Type B pancreatic cell (in vitro differentiated cells): ENCODE measurements around the gene ZCCHC18. TPM values are rescaled to one million over a fixed set of nuclear protein-coding genes. Genes with fewer than 3 reads are reported as not detected.

Source experiments
- DNase-seq: peaks from one replicate; pipeline ENCODE4 v3.0.0; 2021; ENCODE audit warnings: mixed read lengths; ENCODE audit not compliant: unreplicated experiment; ENCODE audit errors: extremely low spot score
- H3K27ac Mint-ChIP-seq: 2 replicates; pipeline ENCODE4 v1.8.0; 2021; ENCODE audit warnings: mild to moderate bottlenecking, mixed read lengths
- H3K27me3 Mint-ChIP-seq: 2 replicates; pipeline ENCODE4 v1.8.0; 2021; ENCODE audit warnings: mixed read lengths
- H3K36me3 Mint-ChIP-seq: 2 replicates; pipeline ENCODE4 v1.8.0; 2021; ENCODE audit warnings: mixed read lengths
- H3K4me1 Mint-ChIP-seq: one replicate; pipeline ENCODE4 v1.8.0; 2021; ENCODE audit warnings: mixed read lengths; ENCODE audit not compliant: unreplicated experiment
- H3K4me3 Mint-ChIP-seq: 2 replicates; pipeline ENCODE4 v1.8.0; 2021; ENCODE audit warnings: mild to moderate bottlenecking, mixed read lengths
- H3K9me3 Mint-ChIP-seq: 2 replicates; pipeline ENCODE4 v1.8.0; 2021; ENCODE audit warnings: mixed read lengths
- CTCF ChIP-seq: fragments of 200-600 bp; sonication (generic); conservative IDR thresholded peaks from 2 replicates; pipeline ENCODE4 v1.5.0; 2021; ENCODE audit warnings: antibody characterized with exemption, mild to moderate bottlenecking
- total RNA-seq: library from RNA; stranded (reverse); gene quantifications from 2 replicates; pipeline ENCODE4 v1.2.1, GENCODE V29; 2021; ENCODE audit warnings: low replicate concordance

Gene ZCCHC18
- total RNA-seq, 1 donor from 2014 or later = 9.0 TPM

DNA sequence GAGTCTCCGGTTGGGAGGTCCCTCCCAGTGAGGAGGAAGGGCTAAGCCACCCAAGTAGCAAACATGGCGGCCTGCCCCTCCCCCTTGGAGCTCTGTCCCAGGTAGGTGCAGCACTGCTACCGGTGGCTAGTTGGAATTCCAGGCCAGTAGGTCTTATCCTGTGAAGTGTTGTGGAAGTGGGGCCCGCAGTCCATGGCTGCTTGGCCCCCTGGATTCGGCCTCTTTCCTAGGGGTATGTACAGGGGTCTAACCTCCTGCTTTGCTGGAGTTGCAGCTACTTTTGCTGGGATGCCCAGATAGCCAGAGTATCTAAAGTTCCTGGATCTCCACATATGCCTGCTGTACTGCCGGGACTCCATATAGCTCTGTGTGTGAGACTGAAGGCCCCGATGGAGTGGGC lies 26.4 kb upstream of the ZCCHC18 start:
- Mint-ChIP-seq H3K27ac (no peak overlapping the region), H3K9me3 (no peaks in the 10 kb centered on the region), H3K4me3 (no peak overlapping the region), H3K4me1 (no peaks in the 10 kb centered on the region), H3K27me3 (no peaks in the 10 kb centered on the region), H3K36me3 (no peaks in the 10 kb centered on the region)
- no peak for DNase-seq
- no peak for TF ChIP-seq CTCF

GRCh38 chrX:104098151-104098808 lies 14.0 kb upstream of the ZCCHC18 start:
- Mint-ChIP-seq H3K9me3 (no peaks in the 10 kb centered on the region), H3K27ac (no peak overlapping the region), H3K4me1 (no peaks in the 10 kb centered on the region), H3K36me3 (no peaks in the 10 kb centered on the region), H3K4me3 (no peak overlapping the region), H3K27me3 (no peaks in the 10 kb centered on the region)
- TF ChIP-seq CTCF = peak; percentile 79
- DNase-seq = no peak

DNA sequence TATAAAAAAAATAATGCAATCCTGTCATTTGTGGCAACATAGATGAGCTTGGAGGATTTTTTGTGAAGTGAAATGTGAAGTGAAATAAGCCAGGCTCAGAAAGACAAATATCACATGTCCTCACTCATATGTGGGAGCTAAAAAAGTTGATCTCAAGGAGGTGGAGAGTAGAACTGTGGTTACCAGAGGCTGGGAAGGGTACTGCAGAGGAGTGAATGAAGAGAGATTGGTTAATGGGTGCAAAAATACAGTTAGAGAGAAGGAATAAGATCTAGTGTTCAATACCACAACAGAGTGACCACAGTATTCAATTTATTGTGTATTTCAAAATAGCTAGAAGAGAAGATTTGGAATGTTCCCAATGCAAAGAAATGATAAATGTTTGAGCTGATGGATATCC lies 13.4 kb upstream of the ZCCHC18 start:
- DNase-seq = no peak
- TF ChIP-seq CTCF = no peak

GRCh38 chrX:104104676-104105075 lies 7.6 kb upstream of the ZCCHC18 start:
- H3K4me3 Mint-ChIP-seq = no peak overlapping the region
- H3K9me3 Mint-ChIP-seq = no peaks in the 10 kb centered on the region
- H3K27me3 Mint-ChIP-seq = no peaks in the 10 kb centered on the region
- TF ChIP-seq CTCF = no peak
- no peaks in the 10 kb centered on the region for H3K4me1 Mint-ChIP-seq
- H3K27ac Mint-ChIP-seq = no peak overlapping the region
- DNase-seq = no peak
- H3K36me3 Mint-ChIP-seq = no peaks in the 10 kb centered on the region

More for the DNA sequence above, 13.4 kb upstream of the ZCCHC18 start:
- H3K4me3 Mint-ChIP-seq = no peak overlapping the region
- no peak overlapping the region for H3K27ac Mint-ChIP-seq
- no peaks in the 10 kb centered on the region for H3K36me3 Mint-ChIP-seq
- H3K9me3 Mint-ChIP-seq = no peaks in the 10 kb centered on the region
- H3K4me1 Mint-ChIP-seq = no peaks in the 10 kb centered on the region
- no peaks in the 10 kb centered on the region for H3K27me3 Mint-ChIP-seq

DNA sequence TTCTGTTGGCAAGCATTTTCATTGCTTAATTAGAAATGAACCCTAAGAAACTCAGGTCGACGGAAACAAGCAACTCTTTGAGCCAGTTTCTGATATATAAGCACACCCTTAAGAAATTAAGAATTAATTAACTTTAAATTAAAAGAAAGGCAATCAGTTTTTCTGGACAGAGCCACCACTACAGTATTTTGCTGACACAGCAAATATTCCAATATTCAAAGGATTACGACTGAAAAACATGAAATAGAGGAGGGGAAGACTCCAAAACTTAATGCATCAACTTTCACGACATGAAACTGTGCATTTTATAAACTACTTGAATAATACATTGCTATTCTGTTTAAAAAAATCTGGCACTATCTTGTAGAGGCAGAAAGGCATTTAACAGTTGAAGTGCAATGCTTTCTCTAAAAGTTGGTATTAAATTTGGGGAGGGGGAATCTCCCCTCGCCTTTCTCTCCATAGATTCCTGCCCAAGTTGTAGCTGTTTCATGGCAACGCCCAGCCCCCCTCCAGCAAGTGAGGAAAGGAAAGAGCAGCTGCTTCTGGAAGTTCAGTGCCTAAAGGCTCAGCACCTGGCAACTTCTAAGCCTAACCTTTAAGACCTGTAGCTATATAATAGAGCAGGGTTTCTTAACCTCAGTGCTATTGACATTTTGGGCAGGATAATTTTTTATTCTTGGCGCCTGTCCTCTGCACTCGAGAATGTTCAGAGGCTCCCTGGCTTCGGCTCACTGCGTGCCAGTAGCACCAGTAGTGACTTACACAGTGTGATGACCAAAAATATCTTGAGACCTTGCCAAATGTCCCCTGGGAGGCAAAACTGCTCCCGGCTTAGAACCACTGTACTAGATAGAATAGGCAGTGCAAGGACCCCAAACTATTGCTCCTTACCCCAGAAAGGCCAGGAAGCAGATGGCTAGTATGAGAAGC lies 6.7 kb upstream of the ZCCHC18 start:
- Mint-ChIP-seq H3K9me3 (no peaks in the 10 kb centered on the region), H3K4me1 (no peaks in the 10 kb centered on the region), H3K27me3 (no peaks in the 10 kb centered on the region), H3K4me3 (no peak overlapping the region), H3K36me3 (no peaks in the 10 kb centered on the region), H3K27ac (no peak overlapping the region)
- TF ChIP-seq CTCF = no peak
- DNase-seq = no peak
